NB4 (cell line): ENCODE results near the gene GSK3A.

ENCODE experiments used
- DNase-seq: peaks from one replicate; pipeline ENCODE4 v3.0.0; 2010; ENCODE audit warnings: low read depth
- H3K4me3 ChIP-seq: one replicate; pipeline ENCODE4 v1.5.1; 2011; ENCODE audit warnings: mild to moderate bottlenecking, low read depth, low read length, moderate library complexity
- CTCF ChIP-seq: IDR thresholded peaks from one replicate; pipeline ENCODE4 v1.5.1; 2012; ENCODE audit warnings: low read depth, low read length
- MYC ChIP-seq: IDR thresholded peaks from 2 replicates; pipeline ENCODE4 v1.6.1; 2011; ENCODE audit warnings: low read depth, low read length
- POLR2A ChIP-seq: IDR thresholded peaks from 2 replicates; pipeline ENCODE4 v1.6.1; 2011; ENCODE audit warnings: mild to moderate bottlenecking; ENCODE audit not compliant: insufficient read length; ENCODE audit errors: extremely low read depth
- TF ChIP-seq, protein P1 (sequence below): IDR thresholded peaks from 2 replicates; pipeline ENCODE4 v1.6.1; 2011; ENCODE audit warnings: low read depth, low read length

GSK3A gene

GRCh38 chr19:42241279-42241678 is 1.1 kb downstream of the GSK3A start:
- DNase-seq, result no peak
- TF ChIP-seq MYC, result no peak
- no peak for TF ChIP-seq POLR2A
- TF ChIP-seq CTCF, result no peak
- TF ChIP-seq, protein P1, sequence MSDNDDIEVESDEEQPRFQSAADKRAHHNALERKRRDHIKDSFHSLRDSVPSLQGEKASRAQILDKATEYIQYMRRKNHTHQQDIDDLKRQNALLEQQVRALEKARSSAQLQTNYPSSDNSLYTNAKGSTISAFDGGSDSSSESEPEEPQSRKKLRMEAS, result no peak
- peak overlapping the region; percentile 94 for H3K4me3 ChIP-seq

GRCh38 chr19:42239544-42240220 is 2.7 kb downstream of the GSK3A start:
- no peak for DNase-seq
- TF ChIP-seq MYC (no peak), CTCF (no peak), POLR2A (no peak)
- TF ChIP-seq, protein P1, result no peak
- H3K4me3 ChIP-seq, result no peak overlapping the region

DNA sequence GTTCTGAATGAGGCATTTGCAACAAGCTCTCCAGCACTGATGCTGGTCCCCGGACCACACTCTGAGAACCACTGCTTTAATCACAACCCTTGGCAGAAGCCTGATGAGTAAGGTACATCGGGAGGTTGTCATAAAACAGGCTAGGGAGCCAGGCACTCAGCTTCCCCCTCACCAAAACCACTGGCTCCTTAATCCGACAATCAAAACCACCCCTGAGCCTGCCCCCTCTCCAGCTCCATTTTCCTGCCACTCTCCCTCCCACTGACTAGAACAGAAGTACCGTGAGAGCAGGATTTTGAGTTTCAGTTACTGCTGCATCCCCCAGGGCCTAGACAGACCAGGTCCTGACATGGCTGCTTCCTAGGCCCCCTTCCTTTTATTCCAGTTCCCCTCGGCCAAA is 7.2 kb downstream of the GSK3A start:
- TF ChIP-seq POLR2A (no peak), MYC (no peak), CTCF (no peak)
- TF ChIP-seq, protein P1, result no peak

DNA sequence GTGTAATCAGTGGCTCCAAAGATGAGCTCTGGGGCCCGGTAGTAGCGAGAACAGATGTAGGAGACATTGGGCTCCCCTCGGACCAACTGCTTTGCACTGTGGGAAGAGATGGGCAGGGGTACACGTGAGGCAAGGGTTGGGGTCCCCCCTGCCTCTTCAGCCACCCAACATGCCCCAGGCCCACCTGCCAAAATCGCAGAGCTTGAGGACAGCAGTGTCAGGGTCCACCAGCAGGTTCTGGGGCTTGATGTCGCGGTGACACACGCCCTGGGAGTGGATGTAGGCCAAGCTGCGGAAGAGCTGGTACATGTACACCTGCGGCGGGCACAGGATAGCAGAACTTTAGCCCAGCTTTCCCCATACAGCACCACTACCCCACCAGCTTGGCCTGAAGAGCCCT is 8.0 kb downstream of the GSK3A start:
- TF ChIP-seq CTCF (no peak), MYC (no peak), POLR2A (no peak)
- TF ChIP-seq, protein P1, result no peak
- DNase-seq, result no peak

More for the DNA sequence above, 7.2 kb downstream of the GSK3A start:
- no peak for DNase-seq
- H3K4me3 ChIP-seq, result no peak overlapping the region

GRCh38 chr19:42233678-42234292 is 8.6 kb downstream of the GSK3A start:
- H3K4me3 ChIP-seq, result no peak overlapping the region
- no peak for TF ChIP-seq POLR2A
- no peak for TF ChIP-seq MYC
- no peak for TF ChIP-seq CTCF
- TF ChIP-seq, protein P1, result no peak
- no peak for DNase-seq

More for the DNA sequence above, 8.0 kb downstream of the GSK3A start:
- H3K4me3 ChIP-seq, result no peak overlapping the region
